Measurements from ENCODE around the gene RNF126.
"Not testable (repeated sequence)": the region's sequence is repeated elsewhere in the genome, so short reads cannot be mapped to it uniquely, and the experiment has no call there.

RNF126 gene
- 9.7 to 36.9 (median 17.2) reads per million in 17 experiments for total RNA-seq

DNA sequence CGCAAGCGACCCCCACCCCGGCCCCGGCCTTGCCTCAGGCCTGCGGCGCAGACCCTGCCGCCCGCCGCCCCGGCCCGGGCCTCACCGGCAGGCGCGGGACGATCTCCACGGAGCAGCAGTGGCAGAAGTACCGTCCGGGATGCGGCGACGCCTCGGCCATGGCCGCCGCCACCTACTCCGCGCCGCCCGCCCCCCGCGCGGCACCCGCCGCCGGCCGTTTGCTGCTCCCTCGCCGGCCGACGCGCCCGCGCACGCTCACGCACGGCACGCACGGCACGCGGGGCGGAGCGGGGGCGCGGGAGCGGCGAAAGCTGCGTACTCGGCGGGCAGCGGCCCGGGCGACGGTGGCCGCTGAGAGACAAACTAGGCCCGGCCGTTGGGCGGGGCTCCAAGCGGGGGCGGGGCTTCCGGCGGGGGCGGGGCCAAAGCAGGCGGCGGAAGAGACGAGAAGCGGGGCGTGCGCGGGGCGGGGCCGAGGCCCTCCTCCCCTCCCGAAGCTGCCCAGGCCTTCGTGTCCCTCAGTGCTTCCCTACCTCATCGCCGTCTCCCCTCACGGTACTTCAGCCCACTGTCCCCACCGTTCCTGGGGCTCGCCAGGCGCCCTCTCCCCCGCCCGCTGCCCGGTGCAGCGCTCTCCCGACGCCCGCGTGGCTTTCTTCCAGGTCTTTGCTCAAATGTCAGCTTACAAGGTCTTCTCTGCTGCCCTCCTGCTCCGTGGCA, at the start of gene RNF126:
Gene RNF126 (minus strand): TSS at position 253 of the 720 bp plus-strand sequence. CDS start 93 bp downstream, at position 160.
- peak; percentile 97 to 100 (median 98) for DNase-seq

DNA sequence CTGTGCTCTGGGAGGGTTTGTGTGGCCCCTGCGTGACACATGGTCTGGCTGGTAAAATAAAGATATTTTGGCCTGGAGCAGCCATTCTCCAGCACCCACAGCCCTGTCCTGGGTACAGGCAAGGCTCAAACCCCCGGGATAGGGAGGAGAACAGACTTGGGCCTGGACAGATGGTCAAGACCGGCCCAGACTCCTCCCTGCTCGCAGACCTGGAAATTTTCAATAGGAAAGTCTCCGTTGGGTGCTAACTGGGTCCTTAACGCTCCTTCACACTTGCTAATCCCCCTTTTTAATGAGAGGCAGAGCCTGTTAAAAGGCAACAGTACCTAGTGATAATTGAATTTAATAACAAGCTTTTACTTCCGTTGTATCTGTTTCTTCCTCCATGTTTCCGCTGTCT, 48.2 kb upstream of the RNF126 start:
- no peak for DNase-seq

DNA sequence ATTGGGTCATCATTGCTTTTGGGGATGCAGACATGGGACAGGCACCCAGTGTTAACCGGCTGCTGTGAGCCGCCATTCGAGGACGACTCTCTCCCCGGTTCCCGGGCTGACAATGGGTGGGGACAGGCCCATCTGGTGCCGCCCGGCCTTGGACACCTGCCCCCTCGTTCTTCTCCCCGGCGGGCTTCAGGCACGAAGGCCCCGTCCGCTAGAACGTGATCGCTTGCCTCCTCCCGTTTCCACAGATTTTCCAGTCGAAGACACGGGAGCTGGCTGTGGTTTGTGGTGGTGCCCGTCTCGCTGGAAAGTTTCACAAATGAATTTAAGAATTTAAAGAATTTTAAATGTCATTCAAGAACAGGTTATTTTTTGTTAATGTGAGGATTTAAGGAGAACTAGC, 47.8 kb upstream of the RNF126 start:
- DNase-seq = no peak

DNA sequence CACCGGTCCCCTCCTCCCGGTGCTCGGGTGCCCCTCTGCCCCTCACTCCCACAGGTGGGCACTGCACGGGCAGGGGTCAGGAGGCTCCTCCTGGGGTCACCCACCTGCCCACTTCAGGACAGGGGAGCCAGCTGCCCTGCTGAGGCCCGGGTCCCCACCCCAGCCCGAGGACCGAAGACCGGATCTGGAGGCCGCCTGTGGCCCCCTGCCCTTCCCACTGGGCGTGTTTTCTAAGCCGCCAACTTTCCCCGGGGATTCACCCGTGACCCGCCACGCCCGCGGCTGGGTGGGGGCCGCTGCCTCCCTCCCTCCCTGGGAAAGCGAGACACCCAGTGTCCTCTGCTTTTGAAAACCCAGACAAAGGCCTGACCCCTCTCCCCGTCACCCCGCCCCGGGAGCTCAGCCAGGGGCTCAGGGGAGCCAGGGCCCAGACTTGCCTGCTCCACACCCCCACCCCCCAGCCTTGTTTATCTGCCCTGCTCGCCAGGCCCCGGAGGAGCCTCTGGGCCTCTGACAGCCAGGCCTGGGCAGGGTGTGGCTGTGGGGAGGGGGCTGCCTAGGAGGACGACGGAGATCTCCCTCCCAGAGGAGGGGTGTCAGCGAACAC, 47.1 kb upstream of the RNF126 start:
- DNase-seq = no peak

DNA sequence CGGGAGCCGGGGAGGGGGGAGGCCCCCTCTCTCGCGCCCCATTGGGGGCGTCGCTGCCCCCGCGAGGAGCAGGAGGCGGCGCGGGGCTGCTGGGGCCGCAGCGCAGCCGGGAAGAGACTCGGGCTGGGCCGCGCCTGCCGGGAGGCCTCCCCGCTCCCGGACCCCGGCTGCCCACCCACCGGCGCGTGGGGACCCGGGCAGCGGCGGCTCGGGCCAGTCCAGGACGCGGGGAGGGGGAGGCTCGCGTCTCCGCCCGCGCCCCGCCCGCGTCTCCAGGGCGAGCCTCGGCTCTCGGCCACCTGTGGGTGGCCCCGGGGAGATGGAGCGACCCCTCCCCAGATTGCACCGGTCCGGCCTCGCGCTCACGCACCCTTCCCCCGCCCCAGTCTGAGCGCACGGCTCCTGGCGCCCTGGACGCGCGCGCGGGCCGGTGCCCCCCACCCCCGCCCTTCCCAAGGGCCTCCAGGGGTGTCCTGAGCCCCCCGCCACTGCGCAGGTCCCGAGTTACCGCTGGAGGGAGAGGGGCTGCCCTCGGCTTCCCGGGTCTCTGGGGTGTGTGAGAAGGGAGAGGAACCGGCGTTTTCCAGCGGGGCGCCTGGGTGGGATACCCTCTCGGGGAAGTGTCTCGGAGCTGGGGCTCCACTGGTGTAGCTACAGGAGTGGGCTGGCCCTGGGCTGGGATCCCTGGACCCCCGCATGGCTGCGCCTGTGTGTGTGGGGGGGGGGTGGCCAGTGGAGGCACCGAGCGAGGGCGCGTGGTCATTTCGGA, 46.4 kb upstream of the RNF126 start:
- no peak for DNase-seq

DNA sequence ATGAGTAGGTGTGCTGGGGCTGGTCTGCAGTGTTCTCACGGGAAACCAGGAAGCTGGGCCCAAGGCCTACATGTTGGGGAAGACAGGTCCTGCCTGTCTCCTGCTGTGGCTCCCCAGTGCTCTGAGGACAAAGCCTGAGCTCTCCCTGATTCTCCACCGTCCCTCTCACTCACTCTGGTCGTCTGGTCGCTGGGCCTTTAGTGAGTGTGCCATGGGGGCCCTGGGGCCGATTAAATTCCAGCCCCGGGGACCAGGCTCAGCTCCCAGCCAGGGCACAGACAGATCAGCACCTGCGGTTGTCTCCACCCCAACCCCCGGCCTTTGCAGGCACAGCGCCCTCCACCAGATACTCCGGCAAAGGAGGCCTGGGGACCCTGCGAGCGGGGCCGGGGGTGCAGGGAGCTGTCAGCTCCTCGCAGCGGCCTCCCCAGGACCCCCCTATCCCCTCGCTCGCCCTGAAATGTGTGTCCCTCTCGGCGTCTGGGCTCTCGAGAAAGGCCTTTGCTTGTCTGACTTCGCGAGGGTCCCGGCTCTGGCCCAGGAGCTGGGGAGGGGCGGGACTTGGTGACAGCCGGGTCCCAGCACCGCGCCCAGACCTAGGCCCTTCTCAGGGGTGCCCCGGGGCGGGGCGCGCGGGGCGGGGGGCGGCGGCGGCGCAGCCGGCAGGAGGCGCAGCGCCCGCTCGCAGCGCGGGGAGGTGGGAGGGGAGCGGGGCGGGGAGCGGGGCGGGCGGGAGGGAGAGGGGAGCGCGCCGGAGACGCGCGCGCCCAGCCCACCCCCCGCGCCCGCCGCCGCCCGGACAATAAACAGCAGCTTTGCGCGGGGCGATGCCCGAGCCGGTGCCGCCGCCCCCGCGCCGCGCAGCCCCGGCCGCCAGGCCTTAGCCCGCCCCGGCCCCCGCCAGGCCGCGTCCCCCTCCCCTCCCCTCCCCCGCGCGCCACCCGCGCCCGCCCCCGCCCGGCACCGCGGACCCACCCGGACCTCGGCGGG, 45.4 kb upstream of the RNF126 start, which contains the start of gene PALM:
Gene PALM (plus strand): TSS at position 782 of the 990 bp plus-strand sequence. CDS start 212 bp downstream, outside the sequence.
- DNase-seq = peak in 1 of 4 experiments; percentile 40

DNA sequence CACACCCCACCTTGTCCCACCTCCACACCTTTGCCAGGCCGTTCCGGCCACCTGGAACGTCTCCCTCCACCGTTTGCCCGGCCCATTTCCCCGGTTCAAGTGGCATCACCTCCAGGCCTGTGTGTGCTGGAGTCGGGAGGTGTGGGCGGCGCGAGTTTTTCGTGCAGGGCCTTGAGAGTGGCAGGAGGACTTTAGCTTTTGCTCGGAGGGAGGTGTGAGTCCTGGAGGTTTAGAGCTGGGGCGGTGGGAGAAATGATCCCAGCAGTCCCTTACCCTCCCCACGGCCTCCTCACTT, 41.4 kb upstream of the RNF126 start:
- DNase-seq = no peak

DNA sequence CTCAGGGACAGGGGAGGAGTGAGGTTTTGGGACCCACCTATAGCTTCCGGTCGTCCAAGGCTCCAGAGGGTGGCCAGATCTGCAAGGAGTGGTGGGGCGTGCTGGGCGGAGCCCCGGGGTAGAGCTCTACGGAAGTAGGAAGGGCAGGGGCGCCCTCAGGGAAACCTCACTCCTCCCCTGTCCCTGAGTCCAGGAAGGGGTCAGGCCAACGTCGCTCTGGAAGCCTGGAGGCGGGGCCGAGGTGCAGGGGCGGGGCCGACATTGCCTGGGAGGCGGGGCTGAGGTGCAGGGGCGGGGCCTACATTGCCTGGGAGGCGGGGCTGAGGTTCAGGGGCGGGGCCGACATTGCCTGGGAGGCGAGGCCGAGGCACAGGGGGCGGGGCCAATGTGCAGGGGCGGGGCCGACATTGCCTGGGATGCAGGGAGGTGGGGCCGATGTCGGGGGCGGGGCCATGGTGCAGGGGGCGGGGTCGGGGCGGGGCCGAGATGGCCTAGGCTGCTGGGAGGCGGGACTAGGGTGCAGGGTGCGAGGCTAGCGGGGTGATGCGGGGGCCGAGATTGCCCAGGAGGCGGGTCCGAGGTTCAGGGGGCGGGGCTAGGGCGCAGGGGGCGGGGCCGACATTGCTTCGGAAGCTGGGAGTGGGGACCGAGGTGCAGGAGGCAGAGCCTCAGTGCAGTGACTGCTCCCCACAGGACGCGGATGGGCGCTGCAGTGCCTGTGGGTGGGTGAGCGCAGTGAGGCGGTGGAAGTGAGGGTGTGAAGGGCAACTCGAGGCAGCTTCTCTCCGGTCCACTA, 40.8 kb upstream of the RNF126 start:
- peak; percentile 91 to 96 (median 94) for DNase-seq

DNA sequence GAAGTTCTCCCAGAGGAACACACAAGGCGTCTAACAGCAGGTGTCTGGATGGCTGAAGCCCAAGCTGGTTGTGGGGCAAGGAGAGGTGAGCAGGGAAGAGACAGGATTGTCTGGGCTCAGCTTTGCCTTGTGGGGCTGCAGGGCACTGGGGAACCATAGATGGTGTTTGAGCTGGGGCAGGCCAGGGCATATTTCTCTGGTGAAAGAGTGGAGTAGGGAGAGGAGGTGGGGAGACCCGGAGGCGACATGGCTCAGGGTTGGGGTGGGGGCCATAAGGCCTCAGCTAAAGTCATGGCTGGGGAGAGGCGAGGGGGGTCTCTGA, 40.3 kb upstream of the RNF126 start:
- DNase-seq = peak in 1 of 4 experiments; percentile 19

DNA sequence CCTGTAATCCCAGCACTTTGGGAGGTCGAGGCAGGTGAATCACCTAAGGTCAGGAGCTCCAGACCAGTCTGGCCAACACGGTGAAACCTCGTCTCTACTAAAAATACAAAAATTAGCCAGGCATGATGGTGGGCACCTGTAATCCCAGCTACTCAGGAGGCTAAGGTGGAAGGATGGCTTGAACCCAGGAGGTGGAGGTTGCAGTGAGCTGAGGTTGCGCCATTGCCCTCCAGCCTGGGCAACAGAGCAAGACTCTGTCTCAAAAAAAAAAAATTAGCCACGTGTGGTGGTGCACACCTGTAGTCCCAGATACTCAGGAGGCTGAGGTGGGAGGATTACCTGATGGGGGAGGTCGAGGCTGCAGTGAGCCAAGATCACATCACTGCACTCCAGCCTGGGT, 39.8 kb upstream of the RNF126 start:
- not testable (repeated sequence) for DNase-seq

DNA sequence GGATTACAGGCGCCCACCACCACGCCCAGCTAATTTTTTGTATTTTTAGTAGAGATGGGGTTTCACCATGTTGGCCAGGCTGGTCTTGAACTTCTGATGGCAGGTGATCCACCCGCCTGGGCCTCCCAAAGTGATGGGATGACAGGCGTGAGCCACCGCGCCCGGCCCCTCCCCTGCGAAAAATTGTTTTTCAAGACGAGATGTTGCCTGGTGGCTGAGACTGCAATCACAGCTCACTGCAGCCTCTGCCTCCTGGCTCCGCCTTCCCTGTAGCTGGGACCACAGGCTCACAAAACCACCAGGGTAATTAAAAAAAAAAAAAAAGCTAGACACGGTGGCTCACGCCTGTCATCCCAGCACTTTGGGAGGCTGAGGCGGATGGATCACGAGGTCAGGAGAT, 36.9 kb upstream of the RNF126 start:
- DNase-seq = peak in 2 of 4 experiments; percentile 40 to 42

DNA sequence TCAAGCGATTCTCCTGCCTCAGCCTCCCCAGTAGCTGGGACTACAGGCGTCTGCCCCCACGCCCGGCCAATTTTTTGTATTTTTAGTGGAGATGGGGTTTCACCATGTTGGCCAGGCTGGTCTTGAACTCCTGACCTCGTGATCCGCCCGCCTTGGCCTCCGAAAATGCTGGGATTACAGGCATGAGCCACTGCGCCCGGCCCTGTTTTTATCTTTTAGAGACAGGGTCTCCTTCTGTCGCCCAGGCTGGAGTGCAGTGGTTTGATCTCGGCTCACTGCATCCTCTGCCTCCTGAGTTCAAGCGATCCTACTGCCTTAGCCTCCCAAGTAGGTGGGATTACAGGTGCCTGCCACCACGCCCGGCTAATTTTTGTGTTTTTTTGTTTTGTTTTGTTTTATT, 35.5 kb upstream of the RNF126 start:
- not testable (repeated sequence) for DNase-seq

DNA sequence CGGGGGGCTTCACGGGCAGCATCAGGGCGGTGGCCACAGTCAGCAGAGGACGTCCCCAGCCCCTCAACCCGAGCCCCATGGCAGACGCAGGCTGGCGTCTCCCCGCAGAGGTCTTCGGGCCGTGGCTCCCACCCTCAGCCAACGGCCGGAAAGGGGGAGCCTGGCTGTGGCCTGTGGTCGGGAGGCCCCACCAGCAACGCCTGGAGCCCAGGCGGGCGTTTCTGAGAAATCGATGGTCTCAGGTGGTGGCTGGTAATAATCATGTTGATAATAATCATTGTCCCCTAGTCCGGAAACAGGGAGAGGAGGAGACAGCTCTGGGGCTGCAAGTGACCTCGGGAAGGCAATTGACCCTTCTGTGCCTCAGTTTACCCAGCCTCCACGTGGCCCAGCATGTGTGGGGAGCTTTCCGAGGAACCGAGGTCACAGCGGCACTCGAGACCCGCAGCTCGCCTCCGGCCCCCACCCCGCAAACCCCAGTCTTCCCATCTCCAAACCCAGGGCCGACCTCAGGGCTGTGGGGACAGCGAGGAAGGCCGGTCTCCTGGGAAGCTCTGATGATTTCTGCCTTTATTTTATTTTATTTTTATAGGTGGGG, 32.4 kb upstream of the RNF126 start, which contains the start of gene PRSS57:
Gene PRSS57 (minus strand): TSS at position 101 of the 598 bp plus-strand sequence. CDS start 22 bp downstream, at position 79.
- DNase-seq = no peak

DNA sequence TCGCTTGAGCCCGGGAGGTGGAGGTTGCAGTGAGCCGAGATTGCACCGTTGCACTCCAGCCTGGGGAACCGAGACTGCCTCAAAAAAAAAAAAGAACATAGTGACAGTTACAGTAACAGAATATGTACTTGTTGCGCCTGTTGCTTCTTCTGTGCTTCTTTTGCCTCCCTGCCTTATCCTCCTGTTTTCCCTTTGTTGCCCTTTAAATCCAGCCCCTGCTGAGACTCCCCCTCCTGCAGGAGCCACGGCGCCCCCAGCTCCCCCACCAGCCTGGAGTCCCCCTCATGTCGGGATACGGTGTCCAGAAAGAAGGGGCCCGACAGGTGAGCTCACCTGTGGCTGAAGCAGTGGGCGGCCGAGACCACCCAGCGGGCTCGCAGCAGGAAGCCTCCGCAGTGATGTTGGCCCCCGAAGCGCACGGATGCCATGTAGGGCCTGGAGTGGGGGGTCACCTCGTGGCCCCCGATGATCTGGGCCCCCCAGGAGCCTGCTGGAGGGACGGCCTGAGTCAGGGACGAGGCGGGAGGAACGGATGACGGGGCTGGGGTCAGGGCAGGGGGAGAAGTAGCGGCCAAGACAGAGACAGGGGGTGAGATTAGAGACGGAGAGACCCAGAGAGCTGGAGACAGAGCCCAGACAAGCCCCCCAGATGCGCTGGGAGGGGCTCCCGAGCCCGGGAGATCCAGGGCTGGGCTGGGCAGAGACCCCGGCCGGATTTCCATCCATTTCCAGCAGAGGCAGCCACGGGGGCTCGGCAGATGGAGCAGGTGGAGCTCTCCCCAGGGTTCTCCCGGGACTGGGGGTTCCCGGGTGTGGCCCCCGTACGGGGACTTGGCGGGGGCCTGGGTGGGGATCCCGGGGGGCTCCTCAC, 31.7 kb upstream of the RNF126 start:
- no peak for DNase-seq

DNA sequence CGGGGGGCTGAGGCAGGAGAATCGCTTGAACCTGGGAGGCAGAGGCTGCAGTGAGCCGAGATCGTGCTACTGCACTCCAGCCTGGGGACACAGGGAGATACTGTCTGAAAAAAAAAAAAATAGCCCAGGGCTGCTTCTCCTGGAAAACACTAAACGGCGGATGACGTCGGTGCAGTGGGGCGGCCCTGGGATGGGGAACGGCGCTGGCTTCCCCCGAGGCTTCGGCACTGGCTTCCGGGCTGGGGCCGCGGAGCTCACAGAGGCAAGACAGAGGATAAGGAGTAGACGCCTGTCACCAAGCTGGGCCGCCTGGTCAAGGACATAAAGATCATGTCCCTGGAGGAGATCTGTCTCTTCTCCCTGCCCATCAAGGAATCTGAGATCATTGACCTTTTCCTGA, 27.2 kb upstream of the RNF126 start:
- no peak for DNase-seq

DNA sequence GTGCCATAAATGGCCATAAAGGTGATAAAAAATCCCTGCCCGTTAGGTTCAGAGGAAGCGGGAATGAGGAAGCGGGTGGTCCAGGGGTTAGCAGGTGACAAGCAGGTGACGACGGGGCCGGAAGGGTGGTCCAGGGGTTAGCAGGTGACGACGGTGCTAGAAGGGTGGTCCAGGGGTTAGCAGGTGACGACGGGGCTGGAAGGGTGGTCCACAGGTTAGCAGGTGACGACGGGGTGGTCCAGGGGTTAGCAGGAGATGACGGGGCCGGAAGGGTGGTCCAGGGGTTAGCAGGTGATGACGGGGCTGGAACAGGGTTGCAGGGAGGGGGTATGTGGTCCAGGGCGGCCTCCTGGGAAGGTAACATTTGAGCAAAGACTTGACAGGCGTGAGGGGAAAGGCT, 26.0 kb upstream of the RNF126 start:
- no peak for DNase-seq

DNA sequence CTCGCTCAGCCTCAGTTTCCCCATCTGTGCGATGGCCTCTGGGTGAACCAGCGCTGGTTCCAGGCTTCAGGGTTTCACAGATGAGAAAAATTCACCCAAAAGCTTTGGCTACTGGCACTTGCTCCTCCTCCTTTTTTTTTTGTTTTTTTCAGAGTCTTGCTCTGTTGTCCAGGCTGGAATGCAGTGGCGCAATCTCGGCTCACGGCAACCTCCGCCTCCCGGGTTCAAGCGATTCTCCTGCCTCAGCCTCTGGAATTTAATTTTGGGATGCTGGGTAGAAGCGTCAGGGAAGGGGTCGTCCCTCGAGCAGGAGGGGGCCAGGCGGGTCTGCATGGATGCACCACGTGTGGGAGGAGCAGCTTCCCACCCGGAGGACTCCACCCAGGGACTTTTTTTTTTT, 25.2 kb upstream of the RNF126 start:
- no peak for DNase-seq

DNA sequence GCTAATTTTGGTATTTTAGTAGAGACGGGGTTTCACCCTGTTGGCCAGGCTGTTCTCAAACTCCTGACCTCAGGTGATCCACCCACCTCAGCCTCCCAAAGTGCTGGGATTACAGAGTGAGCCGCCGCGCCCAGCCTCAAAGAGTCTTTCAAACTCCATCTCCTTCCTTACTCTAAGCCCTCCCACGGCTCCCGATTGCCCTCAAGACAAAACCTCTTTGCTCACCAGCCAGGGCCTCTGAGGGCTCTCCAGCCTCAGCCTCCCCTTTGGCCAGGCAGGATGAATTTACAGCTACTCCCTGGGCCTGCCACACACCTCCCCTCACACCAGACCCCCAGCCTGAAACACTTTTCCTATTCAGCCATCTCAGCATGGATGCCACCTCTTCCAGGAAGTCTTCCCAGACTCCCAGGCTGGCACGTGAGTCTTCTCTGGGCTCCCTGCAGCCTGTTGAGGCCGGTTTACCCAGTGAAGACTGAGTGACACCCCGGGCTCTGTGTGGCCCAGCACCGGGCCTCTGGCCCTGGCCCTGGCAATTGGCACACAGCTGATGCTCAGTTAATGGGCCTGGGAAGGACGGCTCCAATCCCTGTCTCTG, 24.7 kb upstream of the RNF126 start:
- no peak for DNase-seq

DNA sequence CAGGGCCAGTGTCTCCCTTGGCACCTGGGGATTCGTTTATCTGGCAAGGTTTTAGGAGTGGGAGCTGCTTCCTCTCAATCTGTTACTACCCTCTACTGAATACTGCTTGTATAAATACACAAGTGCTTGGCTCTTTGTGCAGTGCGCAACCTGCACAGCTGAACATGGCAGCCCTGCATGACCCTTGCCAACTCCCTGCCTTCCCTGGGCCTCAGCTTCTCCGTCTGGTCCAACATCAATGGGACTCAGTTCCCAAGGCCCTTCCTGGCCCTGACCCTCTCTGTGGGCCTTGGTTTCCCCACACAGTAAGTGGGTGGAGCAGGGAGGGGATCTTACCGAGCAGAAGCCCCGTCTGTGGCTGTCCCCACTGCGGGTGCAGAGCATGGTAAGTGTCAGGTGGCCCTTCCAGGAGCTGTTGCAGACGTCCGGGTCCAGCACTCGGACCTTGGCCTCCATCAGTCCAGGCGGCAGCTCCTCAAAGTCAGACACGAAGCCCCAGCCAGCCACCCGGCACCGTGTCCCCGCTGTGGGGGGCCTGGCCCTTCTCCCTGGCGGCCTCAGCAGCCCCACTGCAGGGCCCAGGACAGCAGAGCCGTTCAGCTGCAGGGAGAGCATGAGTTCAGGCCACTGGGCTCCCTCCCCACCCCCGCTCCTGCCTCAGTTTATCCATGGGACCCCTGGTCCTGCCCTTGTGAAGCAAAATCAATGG, 23.7 kb upstream of the RNF126 start:
- DNase-seq = no peak

Measured in suppressor macrophage (primary cell).